NCI-H2171 treated with DMSO at 0.1 percent for 48 hours (cell line): ENCODE measurements around the gene TBC1D1.

Experiments
- DNase-seq: peaks from one replicate; lab custom pipeline; 2025; lab: John Stamatoyannopoulos, UW

TBC1D1 gene

GRCh38 chr4:38129460-38130227 lies 238.8 kb downstream of the TBC1D1 start:
- DNase-seq: no peak

- no peak for DNase-seq
These were observed 240.0 kb downstream of the TBC1D1 start for GRCh38 chr4:38130884-38131283.

- no peak for DNase-seq
These were observed 240.6 kb downstream of the TBC1D1 start for GRCh38 chr4:38131371-38132091.

- DNase-seq: no peak
These were observed 241.3 kb downstream of the TBC1D1 start for GRCh38 chr4:38132107-38132673.

GRCh38 chr4:38132843-38133662 lies 242.2 kb downstream of the TBC1D1 start:
- DNase-seq: no peak

- no peak for DNase-seq
These were observed 243.0 kb downstream of the TBC1D1 start for GRCh38 chr4:38133711-38134480.

GRCh38 chr4:38135201-38135600 lies 244.3 kb downstream of the TBC1D1 start:
- no peak for DNase-seq

- DNase-seq: no peak
These were observed 245.7 kb downstream of the TBC1D1 start for GRCh38 chr4:38136604-38137003.

GRCh38 chr4:38137080-38137479 lies 246.2 kb downstream of the TBC1D1 start:
- DNase-seq: no peak

GRCh38 chr4:38138363-38138762 lies 247.5 kb downstream of the TBC1D1 start:
- no peak for DNase-seq

GRCh38 chr4:38139187-38139586 lies 248.3 kb downstream of the TBC1D1 start:
- no peak for DNase-seq

- no peak for DNase-seq
These were observed 249.8 kb downstream of the TBC1D1 start for GRCh38 chr4:38140643-38141203.

GRCh38 chr4:38141808-38142500 lies 251.1 kb downstream of the TBC1D1 start:
- no peak for DNase-seq

GRCh38 chr4:38144031-38144430 lies 253.1 kb downstream of the TBC1D1 start:
- DNase-seq: no peak

GRCh38 chr4:38145033-38145678 lies 254.3 kb downstream of the TBC1D1 start:
- DNase-seq: peak; percentile 38

GRCh38 chr4:38145741-38146140 lies 254.9 kb downstream of the TBC1D1 start:
- no peak for DNase-seq

- DNase-seq: no peak
These were observed 255.5 kb downstream of the TBC1D1 start for GRCh38 chr4:38146383-38146782.

- no peak for DNase-seq
These were observed 258.6 kb downstream of the TBC1D1 start for GRCh38 chr4:38149472-38149996.

- no peak for DNase-seq
These were observed 259.2 kb downstream of the TBC1D1 start for GRCh38 chr4:38149997-38150671.
